Hematopoietic multipotent progenitor cell treated with erythropoietin and hydrocortisone succinate and interleukin-3 and kit ligand, for 4 days (in vitro differentiated cells): ENCODE measurements around the gene RGS7.
A peak's percentile ranks its signal among the peaks of the same experiment; 100 is the strongest.
"Not testable (repeated sequence)": the region's sequence is repeated elsewhere in the genome, so short reads cannot be mapped to it uniquely, and the experiment has no call there.

Experiments used
- DNase-seq: peaks from one replicate; pipeline ENCODE4 v3.0.0-alpha.2; 2015

Gene RGS7

GRCh38 chr1:240967070-240967724 lies 389.8 kb downstream of the RGS7 start:
- DNase-seq, result peak; percentile 1

DNA sequence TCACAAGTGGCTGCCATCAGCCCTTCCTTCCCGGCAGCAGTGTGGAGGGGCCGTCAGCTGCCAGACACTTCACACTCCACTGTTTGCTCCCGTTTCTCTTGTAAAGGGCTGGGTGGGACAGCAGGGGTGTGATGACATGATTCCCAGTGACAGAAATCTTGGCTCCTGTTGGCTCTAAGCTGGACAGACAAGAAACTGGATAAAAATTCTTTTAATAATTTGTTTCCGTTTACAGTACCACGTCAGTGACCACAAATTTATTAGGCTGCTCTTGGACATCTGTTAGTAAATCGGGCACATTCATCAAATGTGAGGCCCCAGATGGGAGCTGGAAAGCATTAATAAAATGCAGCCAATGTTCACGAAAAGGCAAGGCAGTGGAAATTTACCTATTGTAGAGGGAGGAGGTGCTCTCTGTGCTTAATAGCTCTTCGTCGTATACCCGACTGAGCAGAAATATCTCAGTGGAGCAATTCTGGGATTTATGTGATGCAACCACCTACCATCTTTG lies 391.4 kb downstream of the RGS7 start:
- DNase-seq, result no peak

DNA sequence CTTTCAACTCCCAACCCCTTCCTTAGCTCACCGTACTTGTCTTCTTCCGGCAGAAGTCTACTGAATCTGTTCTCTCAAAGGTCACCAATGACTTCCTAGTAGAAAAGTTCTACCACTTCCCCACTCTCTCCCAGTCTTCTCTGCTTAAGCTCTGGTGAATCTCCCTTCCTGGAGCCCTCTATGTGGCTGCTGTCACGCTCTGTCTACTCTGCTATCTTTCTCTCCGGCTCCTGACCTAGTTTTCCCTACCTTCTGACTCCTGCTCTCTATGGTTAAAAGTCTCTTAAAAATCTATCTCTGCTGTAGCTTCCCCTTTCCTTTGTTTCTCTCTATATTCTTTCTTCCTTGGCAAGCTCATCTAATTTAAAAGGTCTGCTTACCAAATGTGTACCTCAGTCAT lies 394.9 kb downstream of the RGS7 start:
- DNase-seq, result no peak

GRCh38 chr1:240956424-240956823 lies 400.6 kb downstream of the RGS7 start:
- DNase-seq, result no peak

DNA sequence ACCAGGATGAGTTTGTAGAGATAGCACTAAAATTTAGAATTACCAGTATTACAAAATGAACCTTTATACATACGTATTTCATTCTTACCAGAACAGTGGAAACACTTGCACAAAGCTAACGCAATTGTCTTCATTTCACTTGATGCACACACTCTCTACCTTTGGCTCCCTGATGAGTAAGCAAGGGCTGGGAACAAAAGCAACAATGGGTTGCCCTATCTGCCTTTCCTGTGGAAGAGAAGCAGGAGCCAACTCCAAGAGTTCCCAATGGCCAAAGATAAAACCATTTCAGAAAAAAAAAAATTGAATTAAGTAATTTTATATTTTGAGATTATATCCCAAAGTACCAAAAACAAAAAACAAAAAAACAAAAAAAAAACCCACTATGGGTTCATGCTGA lies 401.0 kb downstream of the RGS7 start:
- no peak for DNase-seq

GRCh38 chr1:240947438-240948224 lies 409.4 kb downstream of the RGS7 start:
- peak; percentile 13 for DNase-seq

DNA sequence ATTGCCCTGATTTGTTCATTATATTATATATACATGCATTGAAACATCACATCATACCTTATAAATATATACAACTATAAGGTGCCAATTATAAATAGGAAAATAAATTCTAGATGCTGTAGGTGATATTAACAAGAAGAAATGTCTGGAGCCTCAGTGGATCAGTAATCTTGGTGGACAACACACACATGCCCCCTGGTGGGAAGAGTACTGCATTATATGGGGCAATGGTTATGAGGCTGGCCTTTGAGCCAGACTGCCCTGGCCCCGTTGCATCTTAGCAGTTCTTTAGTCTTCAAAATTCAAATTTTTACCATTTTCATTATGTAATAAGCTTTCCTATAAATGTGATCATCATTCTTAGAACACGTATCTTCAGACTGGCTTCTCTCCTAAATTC lies 410.1 kb downstream of the RGS7 start:
- DNase-seq, result peak; percentile 60

DNA sequence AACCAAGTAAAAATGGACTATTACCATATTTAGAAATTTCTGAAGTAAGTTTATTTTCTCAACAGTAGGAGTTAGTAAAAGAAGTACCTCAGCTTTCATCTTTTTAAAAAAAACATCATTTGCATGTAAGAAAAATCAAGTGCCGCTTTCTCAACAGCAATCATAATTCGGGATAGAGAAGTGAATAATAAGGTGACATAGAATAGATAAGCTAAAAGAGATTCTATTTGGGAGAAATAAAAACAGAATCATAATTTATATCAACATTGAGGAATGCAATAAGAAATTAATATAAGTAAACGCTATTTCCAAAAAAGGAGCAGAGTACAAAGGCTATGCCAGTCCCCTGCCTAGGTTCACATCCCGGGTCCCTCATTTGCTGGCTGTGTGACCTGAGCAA lies 414.1 kb downstream of the RGS7 start:
- no peak for DNase-seq

DNA sequence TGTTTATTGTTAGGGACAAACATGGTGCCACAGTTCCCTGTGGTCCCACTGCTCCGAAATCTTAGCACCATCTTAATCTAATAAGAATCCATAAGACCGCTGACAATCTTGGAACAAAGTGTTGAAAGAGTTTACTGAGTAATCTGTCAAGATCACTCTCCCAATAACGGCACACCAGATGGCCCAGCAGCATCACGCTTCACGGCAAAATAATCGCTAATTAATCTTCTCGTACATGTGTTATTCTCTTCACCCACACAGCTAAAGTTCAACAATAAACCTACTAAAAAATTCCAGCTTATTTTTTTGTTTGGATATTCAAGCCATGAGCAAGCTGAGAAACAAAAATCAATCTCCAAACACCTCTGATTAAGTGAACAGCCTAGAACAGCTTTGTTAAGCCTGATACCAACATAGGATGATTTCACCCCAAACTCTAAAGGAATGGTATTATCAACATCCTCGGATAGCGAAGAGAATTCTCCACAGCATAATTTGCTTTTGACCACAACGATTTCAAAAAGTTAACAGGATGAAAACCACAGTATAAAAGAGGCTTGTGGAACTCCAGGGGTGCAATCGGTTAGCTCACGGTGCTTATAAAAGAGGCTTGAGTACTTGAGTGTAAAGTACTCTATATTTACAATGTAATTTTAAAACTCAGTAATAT lies 415.2 kb downstream of the RGS7 start:
- DNase-seq, result no peak

DNA sequence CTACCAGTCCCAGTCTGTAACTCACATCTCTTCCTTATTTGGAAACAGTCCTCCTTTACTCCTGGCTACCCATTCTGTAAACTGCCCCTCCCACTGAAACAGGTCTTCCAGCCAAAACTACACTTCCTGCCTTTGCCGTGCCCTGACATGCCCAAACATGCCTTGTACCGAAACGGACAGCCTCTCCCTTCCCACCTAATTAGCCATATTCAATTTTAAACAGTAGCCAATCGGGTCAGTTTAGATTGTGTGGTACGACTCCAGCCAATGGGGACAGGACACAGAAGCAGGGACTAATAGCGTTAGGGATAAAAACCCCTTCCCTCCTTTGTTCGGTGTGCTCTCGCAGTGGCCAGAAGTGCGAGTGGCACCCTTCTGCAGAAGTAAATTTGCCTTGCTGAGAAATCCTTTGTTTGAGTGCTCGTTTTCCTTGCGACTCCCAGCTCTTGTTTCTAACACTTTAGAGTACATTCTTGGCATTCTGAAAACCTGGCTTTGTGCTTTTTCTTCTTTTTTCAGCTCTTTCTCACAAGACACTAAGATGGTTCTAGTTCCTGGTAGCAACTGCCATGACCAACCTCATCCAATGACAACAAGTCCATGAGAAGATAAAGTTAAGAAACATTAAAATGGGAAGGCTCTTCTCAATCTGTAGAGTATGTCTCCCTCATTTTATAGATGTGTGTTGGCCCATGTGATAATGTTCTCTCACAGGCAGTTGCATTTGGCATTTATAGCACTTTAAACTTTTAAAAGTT lies 419.9 kb downstream of the RGS7 start:
- DNase-seq, result no peak

DNA sequence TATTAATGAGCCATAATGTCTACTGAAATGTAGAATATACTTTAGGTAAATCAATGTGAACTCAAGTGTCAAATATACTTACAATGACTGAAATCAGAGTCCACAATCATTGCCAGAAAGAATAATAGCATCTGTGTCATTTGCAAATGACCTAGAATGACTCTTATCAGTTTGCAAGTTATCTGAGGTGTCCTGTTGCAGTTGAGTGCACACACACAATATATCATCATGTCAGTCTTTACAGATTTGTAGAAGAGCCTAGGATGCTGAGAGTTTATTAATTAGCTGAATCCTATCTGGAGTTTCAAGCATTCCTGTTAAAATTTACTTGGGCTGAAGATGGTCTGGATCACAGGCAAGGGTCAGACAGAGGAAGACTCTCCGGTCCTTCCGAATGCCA lies 421.1 kb downstream of the RGS7 start:
- DNase-seq, result no peak

GRCh38 chr1:240931031-240931430 lies 426.0 kb downstream of the RGS7 start:
- DNase-seq, result no peak

DNA sequence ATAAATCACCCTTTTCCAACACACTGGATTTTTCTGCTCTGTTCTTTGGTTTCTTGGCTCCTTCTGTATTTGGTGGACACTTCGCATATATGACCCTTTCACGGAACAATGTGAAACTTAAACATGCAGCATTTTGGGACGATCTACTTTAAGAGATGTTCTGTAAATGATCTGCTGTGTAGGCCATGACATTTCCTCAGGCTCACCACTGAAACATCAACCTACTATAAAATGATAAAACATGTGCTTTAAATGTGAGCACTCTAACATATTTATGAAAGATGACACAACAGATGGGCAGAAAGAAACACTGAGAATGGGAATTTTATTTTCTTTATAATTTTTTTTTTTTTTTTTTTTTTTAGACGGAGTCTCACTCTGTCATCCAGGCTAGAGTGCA lies 428.7 kb downstream of the RGS7 start:
- DNase-seq, result no peak

- no peak for DNase-seq
These were observed 429.2 kb downstream of the RGS7 start for GRCh38 chr1:240927821-240928220.

DNA sequence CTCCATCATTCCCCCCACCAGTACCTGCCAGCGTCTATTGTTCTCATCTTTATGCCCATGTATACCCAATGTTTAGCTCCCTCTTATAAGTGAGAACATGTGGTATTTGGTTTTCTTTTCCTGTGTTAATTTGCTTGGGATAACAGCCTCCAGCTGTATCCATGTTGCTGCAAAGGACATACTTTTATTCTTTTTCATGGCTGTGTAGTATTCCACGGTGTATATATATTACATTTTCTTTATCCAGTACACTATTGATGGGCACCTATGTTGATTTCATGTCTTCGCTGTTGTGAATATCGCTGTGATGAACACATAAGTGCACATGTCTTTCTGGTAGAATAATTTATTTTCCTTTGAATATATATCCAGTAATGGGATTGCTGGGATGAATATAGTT lies 431.7 kb downstream of the RGS7 start:
- DNase-seq, result no peak

DNA sequence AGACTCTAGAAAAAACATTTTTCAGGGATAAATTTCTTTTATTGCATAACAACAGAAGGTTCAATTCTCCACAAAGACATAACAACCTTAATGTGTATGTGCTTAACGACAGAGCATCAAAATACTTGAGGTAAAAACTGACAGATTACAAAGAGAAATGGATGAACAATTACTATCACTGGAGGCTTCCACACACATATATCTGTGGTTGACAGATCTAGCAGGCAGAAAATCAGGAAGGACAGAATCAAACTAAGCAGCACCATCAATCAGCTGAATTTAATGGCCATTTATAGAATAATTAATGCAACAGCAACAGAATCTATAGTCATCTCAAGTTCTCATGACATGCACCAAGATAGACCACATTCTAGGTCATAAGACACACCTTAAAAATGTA lies 439.0 kb downstream of the RGS7 start:
- DNase-seq, result no peak

DNA sequence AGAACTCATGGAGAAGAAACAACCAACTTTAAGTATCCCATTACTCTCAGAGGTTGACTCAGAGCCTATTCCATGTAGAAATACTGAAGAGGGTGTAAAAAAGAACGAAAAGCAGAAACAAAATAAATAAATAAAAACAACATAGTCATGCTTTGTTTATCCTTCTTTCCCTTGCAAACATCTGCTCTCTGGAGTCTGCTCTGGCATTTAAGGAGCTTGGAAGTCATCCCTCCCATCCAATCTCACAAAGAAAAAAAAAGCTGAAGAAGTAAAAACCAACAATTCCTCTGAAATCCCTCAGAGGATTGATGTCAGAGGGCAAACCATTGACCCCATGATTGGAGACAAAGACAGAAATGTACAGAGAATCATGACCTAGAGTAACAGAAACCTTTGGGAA lies 442.5 kb downstream of the RGS7 start:
- DNase-seq, result no peak

GRCh38 chr1:240912821-240913220 lies 444.2 kb downstream of the RGS7 start:
- DNase-seq, result no peak

GRCh38 chr1:240909701-240910457 lies 447.1 kb downstream of the RGS7 start:
- no peak for DNase-seq

DNA sequence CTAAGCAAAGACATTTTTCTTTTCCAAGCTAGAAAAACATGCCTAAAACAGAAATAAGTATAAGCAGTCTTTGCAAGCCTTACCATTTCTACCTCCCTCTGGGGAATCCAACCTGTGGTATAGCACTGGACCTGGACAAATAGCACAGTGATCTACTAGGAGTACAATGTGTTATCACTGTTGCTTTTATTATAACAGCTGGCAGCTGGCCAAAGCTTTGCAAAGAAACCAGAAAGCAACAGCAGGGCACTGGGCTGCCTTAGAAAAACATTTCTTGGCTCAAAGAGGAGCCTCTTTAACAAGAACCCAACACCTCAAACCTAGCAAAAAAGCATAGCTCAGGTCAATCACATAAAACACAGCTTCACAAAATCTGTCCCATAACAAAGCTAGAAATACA lies 450.5 kb downstream of the RGS7 start:
- no peak for DNase-seq

GRCh38 chr1:240905225-240905765 lies 451.7 kb downstream of the RGS7 start:
- DNase-seq, result no peak

DNA sequence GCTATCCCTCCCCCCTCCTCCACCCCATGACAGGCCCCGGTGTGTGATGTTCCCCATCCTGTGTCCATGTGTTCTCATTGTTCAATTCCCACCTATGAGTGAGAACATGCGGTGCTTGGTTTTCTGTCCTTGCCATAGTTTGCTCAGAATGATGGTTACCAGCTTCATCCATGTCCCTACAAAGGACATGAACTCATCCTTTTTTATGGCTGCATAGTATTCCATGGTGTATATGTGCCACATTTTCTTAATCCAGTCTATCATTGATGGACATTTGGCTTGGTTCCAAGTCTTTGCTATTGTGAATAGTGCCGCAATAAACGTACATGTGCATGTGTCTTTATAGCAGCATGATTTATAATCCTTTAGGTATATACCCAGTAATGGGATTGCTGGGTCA lies 461.6 kb downstream of the RGS7 start:
- not testable (repeated sequence) for DNase-seq
